SH-SY5Y (cell line): ENCODE measurements around the gene SIRT7.

ENCODE experiments used
- GATA2 ChIP-seq: IDR thresholded peaks from 2 replicates; pipeline ENCODE4 v1.6.1; 2011; ENCODE audit warnings: mild to moderate bottlenecking, low read depth, low read length
- GATA3 ChIP-seq: IDR thresholded peaks from 2 replicates; pipeline ENCODE4 v1.6.1; 2011; ENCODE audit warnings: low read depth, mild to moderate bottlenecking, low read length, moderate library complexity

The SIRT7 gene

DNA sequence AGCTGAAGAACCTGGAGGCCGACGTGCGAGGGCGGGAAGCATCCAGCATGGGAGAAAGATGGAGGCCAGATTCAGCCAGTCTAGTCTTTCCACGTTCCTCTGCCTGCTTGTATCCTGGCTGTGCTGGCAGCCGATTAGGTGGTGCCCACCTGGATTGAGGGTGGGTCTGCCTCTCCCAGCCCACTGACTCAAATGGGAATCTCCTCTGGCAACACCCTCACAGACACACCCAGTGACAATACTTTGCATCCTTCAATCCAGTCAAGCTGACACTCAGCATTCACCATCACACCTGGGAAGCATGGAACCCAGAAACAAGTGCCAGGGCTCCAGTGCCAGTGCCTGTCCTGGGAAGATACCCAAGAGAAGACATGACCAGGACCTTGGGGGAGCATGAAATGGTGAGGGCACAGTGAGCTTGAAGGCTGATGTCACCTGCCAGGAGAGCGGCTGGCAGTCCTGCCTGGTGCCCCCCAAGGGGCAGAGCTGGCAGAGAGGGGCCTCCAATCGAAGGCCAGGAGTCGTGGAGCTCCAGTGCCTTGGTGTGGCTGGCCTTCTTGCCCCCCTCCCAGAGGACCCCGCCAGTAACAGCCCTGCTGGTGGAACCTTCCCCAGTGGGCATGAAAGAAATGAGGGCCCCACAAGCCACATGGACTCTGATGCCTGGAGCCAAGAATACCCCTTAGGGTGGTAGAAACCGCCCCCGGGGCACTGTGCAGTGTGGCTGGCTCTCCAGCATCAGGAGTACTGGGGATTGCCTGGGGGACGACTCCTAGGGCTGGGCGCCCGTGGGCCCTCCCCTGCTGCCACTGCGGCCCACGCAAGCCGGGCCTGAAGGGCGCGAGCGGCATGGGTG is 16.6 kb downstream of the SIRT7 start:
- no peak for TF ChIP-seq GATA2
- TF ChIP-seq GATA3: no peak

DNA sequence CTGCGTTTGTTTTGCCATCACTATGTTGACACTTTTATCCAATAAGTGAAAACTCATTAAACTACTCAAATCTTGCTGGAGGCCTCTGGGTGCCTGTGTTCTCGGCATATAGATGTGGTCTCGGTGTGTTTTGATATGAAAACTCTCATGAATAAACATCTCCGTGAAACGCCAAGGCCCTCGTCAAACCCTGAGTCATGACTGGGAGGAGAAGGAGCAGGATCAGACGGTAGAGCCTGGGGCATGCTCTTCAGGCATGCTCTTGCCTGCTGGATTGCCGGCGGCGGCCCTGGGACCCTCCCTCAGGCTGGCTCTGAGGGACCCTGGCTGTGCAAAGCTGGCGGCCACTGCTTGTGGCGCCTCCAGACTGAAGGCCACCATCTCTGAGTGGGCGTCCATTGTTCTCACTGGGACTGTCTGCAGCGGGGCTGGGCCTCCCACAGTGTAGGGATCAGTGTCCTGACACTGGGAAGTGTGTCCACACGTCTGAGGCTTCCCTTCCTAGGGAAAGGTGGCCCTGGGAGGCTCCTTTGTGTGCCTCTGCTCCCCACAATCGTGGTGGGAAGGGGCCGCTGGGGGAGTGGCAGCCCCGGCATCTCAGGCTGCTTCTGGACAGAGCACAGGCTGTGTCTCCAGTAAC is 17.7 kb downstream of the SIRT7 start:
- no peak for TF ChIP-seq GATA2
- no peak for TF ChIP-seq GATA3

- TF ChIP-seq GATA2 (no peak), GATA3 (no peak)
Observed at GRCh38 chr17:81899514-81900166, 18.3 kb downstream of the SIRT7 start.

DNA sequence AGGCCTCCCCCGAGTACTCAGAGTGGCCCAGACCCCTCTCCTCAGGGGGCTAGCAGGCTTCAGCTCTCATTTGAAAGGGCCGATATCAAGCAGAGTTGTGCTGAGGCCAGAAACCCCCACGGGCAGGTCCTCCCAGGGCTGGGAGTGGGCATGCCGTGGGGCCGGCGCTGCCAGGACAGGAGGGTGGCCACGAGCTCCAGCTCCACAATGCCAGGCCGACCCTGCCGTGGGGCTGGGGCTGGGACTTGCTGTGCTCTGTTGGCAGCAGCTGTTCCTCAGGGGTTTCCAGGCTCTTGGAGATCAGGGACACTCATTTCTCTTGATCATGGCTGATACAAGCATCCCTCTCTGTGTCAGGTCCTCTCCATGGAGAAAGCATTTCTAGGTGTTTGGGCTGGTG is 19.1 kb downstream of the SIRT7 start:
- TF ChIP-seq GATA2: no peak
- TF ChIP-seq GATA3: no peak

DNA sequence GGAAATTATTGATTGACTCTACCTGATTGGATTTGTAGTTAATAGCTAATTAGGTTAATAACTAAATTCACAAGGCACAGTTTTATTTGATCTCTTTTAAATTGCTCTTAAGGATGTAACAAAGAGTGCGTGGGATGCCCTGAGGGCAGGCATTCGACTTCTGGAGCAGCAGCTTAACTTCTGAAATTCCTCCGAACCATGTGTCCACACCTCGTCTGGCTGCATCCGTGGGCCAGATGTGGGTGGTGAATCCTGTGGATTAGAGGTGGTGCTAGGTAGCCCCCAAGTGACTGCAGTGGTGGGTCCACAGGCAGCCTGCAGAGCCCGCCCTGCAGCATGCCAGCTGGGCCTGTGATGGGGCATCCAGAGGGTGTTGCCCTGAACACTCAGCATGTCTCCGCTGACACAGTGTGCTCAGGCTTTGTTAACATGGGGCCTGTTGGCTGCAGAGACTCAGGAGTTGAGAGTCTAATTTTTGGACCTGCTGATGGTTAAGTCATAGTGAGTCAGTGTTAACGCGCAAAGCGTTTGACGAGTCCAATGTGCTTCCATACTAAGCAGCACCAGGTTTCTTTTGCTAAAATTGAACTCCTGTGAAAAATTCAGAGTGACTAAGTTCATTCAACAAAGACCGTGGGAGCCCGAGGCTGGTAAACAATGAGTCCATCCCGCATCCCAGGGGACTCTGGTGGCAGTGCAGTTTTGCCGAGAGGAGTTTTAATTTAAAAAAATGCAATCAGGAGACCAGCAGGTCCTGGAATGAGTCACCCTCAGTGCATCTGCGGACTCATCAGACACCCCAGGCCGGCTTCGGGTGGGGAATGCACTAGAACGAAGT is 19.7 kb downstream of the SIRT7 start:
- no peak for TF ChIP-seq GATA2
- TF ChIP-seq GATA3: no peak

DNA sequence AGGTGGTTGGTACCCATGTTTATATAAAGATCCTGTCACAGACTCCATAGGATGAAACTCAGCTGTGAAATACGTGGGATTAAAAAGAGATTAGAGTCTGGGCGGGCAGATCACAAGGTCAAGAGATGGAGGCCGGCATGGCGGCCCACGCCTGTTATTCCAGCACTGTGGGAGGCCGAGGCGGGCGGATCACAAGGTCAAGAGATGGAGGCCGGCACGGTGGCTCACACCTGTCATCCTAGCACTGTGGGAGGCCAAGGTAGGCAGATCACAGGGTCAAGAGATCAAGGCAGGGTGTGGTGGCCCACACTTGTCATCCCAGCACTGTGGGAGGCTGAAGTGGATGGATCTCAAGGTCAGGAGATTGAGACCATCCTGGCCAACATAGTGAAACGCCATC is 22.6 kb downstream of the SIRT7 start:
- TF ChIP-seq GATA3 (no peak), GATA2 (no peak)

DNA sequence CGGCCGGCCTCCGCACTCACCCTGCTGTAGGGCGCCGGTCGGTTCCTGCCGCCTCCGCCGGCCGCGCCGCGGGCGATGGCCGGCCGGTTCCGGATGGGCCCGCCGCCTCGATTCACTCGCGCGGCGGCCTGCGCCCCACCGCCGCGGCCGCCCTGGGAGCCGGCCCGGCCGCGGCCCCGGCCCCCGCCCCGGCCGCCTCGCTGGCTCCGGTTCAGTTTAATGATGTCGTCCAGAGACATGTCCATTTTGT is 26.7 kb downstream of the SIRT7 start:
- TF ChIP-seq GATA2 (no peak), GATA3 (no peak)

- TF ChIP-seq GATA3 (no peak), GATA2 (no peak)
Observed at GRCh38 chr17:81890447-81891302, 27.3 kb downstream of the SIRT7 start.

- TF ChIP-seq GATA2: no peak
Observed at GRCh38 chr17:81889602-81890001, 28.4 kb downstream of the SIRT7 start.

DNA sequence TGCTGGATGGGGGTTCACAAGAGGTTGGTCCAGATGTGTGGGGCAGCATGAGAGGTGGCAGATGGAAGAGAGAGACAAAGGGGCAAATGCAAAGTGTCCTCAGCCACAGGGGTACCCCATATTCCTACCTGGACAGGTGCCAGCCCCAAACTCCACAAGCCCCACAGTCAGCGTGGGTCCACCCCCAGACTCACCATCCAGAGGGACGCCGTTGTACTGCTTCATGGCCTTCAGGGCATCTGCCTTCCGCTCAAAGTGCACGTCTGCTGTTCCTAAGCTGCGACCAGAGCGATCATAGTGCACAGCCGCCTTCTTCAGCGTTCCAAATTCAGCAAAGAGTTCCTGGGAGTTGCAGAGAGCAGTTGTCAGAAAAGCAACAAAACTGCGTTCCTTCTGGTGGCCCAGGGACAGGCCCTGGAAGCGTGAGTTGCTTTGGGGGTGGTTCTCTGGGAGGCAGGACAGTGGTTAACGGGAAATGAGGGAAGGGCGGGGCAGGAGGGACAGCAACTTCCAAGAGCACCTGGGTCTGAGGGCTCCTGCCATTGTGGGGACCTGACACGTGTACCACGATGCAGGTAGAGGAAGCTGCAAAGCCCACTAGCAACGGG is 28.9 kb downstream of the SIRT7 start:
- no peak for TF ChIP-seq GATA2
- TF ChIP-seq GATA3: no peak

- TF ChIP-seq GATA3 (no peak), GATA2 (no peak)
Observed at GRCh38 chr17:81888105-81888987, 29.6 kb downstream of the SIRT7 start.

DNA sequence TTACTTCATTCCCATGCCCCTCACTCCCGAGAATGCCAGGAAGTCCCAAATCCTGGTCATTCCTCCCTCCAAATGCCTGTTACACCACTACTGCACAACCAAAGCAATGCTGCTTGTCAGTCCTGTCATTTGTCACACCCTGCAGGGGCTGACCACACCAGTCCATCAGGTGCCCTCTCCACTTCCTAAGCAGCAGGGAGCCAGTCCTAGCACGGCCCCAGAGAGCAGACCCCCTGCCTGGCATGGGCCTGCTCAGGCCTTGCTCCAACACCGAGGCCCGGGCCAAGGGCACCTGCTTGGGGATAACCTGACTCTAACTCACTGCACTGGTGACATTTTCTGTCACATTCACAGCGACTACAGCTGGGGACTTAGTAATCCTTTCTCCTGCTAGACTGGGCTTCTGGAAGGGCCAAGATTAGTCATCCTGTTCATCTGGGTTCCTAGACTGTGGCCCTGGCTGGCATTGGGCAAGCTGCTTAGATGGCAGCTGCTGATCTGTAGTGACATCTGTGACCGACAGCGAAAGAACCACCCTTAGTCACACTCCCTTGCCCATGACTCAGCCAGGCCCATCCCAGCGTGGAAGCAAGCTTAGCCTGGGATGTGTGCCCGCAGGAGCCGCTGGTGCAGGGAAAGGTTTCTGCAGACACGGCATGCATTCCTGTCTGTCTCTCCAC is 32.0 kb downstream of the SIRT7 start:
- TF ChIP-seq GATA3: no peak
- TF ChIP-seq GATA2: no peak
